NCI-H1105 treated with DMSO at 0.1 percent for 48 hours (cell line): ENCODE results near the gene SLC25A53.
"Not testable (repeated sequence)": the region's sequence is repeated elsewhere in the genome, so short reads cannot be mapped to it uniquely, and the experiment has no call there.

Experiments used
- DNase-seq: peaks from one replicate; lab custom pipeline; 2025; lab: John Stamatoyannopoulos, UW

SLC25A53 gene

DNA sequence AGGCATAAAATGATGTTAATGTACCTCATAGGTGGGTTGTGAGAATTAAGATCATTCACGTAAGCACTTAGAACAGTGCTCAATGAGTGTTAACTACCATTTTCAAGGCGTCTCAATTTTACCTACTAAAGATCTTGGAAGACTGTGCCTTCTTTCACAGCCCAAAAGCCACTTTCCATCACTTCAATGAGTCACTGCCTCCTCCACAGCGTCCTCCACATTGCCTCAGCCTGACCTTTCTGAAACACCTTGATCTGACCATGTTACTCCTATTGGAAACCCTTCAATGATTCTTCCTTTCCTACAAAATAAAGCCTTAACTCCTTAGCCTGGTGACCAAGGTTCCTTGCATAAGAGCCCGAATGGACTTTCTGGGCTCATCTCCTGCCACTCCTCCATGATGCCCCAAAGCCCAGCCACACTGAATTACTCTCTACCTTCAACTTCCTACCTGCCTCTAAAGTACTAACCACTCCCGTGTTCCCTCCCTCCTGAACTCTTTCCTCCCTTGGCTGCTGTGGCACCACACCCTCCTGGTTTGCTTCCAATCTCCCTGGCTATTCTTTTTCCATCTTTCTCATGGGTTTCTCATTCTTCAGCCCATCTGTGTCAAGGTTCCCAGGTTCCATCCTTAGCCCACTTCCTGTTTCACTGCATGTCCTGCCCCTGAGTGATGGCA, 22.1 kb downstream of the SLC25A53 start:
- DNase-seq: no peak

GRCh38 chrX:104130808-104131207, 26.0 kb downstream of the SLC25A53 start:
- DNase-seq: no peak

DNA sequence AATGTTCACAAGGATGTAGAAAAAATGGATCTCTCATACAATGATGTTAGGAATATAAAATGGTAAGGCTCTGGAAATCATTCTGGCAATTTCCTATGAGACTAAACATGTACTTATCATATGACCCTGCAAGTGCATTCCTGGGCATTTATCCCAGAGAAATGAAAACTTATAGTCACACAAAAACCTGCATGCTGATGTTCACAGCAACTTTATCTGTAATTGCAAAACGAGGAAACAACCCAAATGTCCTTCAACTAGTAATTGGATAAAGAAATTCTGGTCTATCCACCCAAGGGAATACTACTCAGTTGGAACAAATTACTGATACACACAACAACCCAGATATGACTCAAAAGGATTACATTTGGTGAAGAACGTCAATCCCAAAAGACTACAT, 30.0 kb downstream of the SLC25A53 start:
- DNase-seq: no peak

- no peak for DNase-seq
Observed at GRCh38 chrX:104122829-104123228, 34.0 kb downstream of the SLC25A53 start.

DNA sequence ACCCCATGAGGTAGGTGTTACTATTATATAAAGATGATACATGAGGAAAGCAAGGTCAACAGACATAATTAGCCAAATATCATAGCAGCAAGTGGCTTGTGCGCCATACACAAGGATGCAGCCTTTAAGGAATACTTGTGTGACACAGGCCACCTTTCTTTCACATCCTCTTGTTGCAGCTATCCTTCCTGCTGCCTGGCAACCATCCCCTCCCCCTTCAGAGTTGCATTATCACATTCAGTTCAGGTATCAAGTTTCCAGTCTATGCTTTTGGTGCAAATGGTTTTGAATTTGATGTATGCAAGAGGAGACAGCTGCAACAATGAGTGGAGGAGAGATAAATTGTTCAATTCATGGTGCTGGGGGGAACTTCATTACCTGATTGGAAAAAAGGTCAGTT, 38.0 kb downstream of the SLC25A53 start:
- peak; percentile 69 for DNase-seq

DNA sequence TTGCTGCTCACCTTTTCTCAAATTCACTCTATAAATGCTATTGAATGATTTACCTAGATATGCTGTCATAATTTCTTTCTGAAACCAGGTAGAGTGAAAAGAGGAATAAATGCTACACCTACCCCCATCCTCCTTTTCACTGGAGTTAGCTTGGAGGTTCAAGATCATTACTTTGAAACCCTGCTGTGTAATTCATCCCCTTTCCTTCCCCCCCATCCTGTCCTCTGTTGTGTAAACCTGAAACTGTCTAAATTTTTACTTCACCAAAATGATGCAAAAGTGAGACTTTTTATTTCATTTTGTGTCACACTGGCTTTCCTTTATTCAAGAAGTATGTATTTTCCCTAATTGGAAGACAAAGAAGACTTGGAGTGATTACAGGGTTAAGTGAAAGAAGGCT, 39.0 kb downstream of the SLC25A53 start:
- no peak for DNase-seq

DNA sequence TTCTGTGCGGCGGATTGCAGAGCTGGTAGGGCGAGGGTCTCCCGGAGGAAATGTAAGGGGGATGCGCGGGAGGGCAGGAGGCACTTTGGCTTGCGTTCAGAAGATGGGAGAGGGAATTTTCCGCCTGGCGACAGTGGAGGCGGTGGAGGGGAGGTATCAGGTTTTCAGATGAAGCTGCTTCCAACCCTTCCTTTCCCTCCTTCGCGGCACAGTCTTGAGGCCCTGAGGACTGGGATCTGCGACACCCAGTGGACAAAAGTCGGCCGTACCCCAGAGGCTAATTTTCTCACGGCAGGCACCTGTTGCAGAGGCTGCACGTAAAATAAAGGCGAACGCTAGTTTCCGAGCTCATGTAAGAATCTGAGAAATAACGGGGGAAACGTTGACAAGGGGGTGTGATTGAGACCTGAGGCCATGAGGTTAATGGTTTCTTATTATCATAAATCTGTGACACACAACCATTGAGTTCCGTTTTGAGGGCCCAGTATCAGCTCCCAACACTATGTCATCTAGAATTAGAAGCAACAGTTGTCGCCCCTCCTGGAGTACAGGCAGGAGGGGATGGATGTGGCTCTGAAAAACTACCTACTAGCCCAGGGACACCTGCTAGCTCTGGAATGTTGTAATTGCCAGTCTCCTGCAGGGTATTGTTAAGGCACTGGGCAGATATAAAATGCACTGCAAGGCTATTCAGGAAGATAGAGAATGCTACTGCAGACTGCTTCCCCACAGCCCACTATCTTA, 43.4 kb downstream of the SLC25A53 start:
- DNase-seq: peak; percentile 59

DNA sequence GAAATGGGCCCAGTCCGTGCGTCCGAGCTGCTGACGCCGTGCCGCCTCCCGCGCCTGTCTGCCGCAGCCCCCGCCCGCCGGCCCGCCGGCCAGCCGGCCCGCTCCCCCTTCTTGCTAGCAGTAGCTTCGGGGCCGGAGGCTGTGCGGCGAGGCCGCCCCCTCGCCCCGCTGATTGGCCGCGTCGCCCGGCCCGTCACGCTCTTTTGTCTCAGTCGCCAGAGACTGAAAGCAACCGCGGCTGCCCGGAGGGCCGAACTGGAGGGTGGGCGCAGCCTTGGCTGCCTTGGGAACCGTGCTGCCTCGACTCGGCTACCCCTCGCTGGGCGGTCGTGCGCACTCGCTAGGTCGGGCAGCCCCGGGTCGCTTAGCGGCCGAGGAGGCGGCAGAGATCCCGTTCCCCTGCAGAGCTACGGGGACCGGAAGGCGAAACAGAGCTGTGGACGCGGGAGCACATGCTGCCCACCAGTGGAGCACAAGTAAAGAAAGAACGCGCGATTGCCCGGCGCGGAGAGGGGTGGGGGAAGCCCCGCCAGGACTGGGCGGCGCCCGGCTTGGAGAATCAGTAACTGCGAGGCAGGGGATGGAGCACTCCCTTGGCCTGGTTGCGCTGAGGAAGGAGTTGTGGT, 44.4 kb downstream of the SLC25A53 start, which contains the start of gene ZCCHC18:
ZCCHC18 (plus strand) TSS at position 198 of the 626 bp plus-strand sequence. CDS start 1,589 bp downstream, outside the sequence.
- peak; percentile 68 for DNase-seq

DNA sequence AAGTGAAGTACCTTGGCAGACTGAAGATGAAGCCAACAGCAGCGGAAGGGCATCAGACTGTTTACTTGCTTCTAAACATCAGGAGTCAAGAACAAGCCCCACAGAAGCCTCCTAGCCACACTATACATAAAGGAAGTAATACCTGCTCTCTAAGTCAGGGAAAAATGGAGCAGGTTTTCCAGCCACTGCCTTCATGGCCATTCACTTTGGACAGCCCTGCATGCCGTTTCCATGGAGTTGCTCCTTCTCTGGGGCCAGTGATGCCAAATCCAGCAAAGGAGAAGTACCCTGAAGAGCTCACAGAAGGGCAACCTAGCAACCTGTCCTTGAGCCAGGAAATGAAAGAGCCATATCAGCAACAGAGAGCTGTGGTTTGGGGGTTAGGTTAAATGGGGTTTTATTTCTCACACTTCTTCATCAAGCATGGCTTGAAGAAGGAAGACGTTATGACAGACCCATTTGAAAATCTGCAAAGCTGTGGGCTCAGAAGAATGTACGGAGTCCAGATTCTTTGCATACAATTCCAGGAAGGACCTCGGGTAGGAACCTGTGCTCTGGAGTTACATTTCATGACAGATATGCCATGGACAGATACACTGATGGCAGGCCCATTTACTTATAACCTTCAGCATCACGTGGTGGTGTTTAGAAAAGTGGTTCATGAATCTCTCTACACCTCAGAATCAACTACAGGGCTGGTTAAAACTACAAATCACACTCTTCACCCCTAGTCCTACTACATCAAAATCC, 46.1 kb downstream of the SLC25A53 start:
- DNase-seq: not testable (repeated sequence)

DNA sequence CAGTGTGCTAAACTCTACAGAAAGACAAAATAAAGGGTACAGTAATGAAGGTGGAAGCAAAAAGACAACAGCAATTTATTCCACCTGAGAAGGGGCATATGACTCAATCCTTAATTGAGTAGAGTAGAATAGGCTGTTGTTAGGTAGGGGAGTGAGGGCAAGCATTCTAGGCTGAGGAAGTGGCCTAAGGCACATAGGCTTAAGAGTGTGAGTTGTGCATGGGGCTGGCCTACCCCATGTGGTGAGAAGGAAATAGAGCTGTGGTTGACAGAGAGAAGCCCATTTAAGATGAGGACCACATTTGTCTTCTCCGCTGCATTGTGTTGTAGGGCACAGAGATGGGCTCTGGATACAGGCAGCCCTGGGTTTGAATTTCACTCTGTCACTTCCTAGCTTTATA, 47.9 kb downstream of the SLC25A53 start:
- DNase-seq: no peak

- no peak for DNase-seq
Observed at GRCh38 chrX:104105330-104106262, 51.2 kb downstream of the SLC25A53 start.

GRCh38 chrX:104104676-104105075, 52.1 kb downstream of the SLC25A53 start:
- no peak for DNase-seq

GRCh38 chrX:104098919-104099318, 57.9 kb downstream of the SLC25A53 start:
- DNase-seq: no peak

DNA sequence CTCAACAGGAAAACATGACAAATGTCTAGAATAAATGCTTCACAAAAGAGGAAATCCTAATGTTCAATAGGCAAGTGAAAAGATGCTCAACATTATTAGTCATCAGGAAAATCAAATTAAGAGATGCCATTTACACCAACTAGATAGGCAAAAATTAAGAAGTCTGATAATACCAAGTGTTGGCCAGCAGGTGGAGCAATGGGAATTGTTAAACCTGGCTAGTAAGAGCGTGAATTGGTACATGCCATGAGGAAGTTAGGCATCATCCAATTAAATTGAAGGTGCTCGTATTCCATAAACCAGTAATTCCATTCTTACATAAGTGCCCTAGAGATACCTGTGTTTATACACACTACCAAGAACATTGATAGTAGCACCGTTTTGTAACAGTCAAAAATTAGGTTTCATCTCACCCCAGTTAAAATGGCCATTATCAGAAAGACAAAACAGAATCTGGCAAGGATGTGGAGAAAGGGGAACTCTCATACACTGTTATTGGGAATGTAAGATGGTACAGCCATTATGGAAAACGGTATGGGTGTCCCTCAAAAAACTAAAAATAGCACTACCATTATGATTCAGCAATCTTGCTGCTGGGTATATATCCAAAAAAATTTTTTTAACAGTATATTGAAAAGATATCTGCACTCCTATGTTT, 58.5 kb downstream of the SLC25A53 start:
- peak; percentile 79 for DNase-seq

- DNase-seq: no peak
Observed at GRCh38 chrX:104085919-104086318, 70.9 kb downstream of the SLC25A53 start.

GRCh38 chrX:104085477-104085876, 71.3 kb downstream of the SLC25A53 start:
- DNase-seq: no peak

DNA sequence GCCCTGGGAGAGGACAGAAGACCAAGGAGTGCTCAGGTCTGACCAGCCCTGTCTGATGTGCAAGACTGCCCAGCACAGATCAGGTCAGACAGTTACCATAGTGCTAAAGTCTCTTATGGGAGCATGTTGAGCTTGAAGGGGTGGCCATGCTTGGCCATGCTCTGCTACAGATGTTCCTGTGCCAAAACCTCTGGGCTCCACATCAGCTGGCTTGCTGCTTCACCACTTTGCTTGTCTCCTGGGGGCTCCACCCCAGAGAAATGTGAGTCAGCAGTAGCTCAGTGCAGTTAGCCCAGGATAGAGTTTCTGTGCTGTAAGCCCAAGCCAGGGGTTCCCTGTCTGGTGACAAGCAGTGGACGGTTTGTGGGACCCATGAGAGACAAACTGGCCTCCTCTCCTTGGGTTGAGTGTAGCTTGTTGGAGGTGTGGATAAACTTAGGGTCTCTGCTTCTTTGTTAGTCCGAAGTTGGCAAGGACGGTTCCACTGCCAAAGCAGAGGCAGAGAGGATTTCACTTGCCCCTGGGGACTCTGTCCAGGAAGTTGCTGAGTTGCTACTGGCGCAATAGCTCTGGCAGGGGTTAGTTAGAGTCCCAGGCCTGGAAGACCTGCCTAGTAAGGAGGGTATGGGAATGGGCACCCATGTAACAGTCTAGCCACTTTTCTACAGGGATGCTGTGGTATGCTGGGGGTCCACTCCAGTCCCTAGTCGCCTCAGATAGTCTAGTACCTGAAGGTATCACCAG, 72.1 kb downstream of the SLC25A53 start:
- DNase-seq: no peak

GRCh38 chrX:104084063-104084462, 72.7 kb downstream of the SLC25A53 start:
- DNase-seq: no peak

- DNase-seq: not testable (repeated sequence)
Observed at GRCh38 chrX:104077854-104078253, 79.0 kb downstream of the SLC25A53 start.
